Right lobe of liver (tissue), 6 donors: ENCODE measurements around the gene AIPL1. TPM values are rescaled to one million over a fixed set of nuclear protein-coding genes. Genes with fewer than 3 reads are reported as not detected.

Experiments
- ATAC-seq, 4 donors: fragments of 200-7000 bp; cut with Tn5 transposase; one replicate each; pipeline ENCODE4 v1.9.1; 2020; ENCODE audit warnings: mild to moderate bottlenecking in 4 of 4, moderate library complexity in 4 of 4
- DNase-seq, 3 donors: peaks; one replicate each; pipeline ENCODE4 v3.0.0-alpha.2; 2020
- H3K27ac ChIP-seq, 3 donors: fragments of 200-600 bp; one replicate each; pipeline ENCODE4 v1.8.0; 2022
- H3K27me3 ChIP-seq, 2 donors: fragments of 200-600 bp; one replicate each; pipeline ENCODE4 v1.8.0; 2022
- H3K36me3 ChIP-seq, 4 donors: fragments of 200-600 bp; sonication (generic) in 1 of 4; one replicate each; pipeline versions ENCODE4 v1.5.1 to v1.8.0; 2017 to 2022; ENCODE audit warnings: control low read depth in 1 of 4
- H3K4me1 ChIP-seq, 4 donors: fragments of 200-600 bp; sonication (generic) in 1 of 4; one replicate each; pipeline versions ENCODE4 v1.5.1 to v1.8.0; 2017 to 2022; ENCODE audit warnings: control low read depth in 1 of 4
- H3K4me3 ChIP-seq, 3 donors: fragments of 200-600 bp; one replicate each; pipeline ENCODE4 v1.8.0; 2022
- H3K9me3 ChIP-seq, 4 donors: fragments of 200-600 bp; sonication (generic) in 1 of 4; one replicate each; pipeline versions ENCODE4 v1.5.1 to v1.8.0; 2017 to 2022; ENCODE audit warnings: control low read depth in 1 of 4
- CTCF ChIP-seq, 4 donors: fragments of 200-600 bp in 3 of 4; fragments of 450-650 bp in 1 of 4; IDR thresholded peaks; one replicate each; pipeline versions ENCODE4 v1.5.1 to v1.8.0; 2016 to 2022; ENCODE audit warnings: antibody characterized with exemption in 4 of 4, mild to moderate bottlenecking in 2 of 4
- POLR2A ChIP-seq: fragments of 450-650 bp; IDR thresholded peaks from one replicate; pipeline ENCODE4 v1.6.1; 2017; ENCODE audit warnings: antibody characterized with exemption, mild to moderate bottlenecking
- WGBS: methylation state at CpG from one replicate; pipeline ENCODE4 v1.1.6; 2018; ENCODE audit warnings: low coverage, low lambda C conversion rate; ENCODE audit not compliant: insufficient coverage; ENCODE audit errors: missing lambda C conversion rate; 5-methylcytosine and 5-hydroxymethylcytosine counted together
- intact Hi-C, 2 donors: fragments of 100-400 bp; cut with DNase I; formaldehyde crosslinking; loops; one replicate each; pipeline versions ENCODE4 v1.11.2 to v1.14.1; 2022
- total RNA-seq, 6 experiments: library from RNA; depleted of rRNA in 2 of 6; stranded (reverse); fragments of >200 nt in 2 of 6; fragmentation: NEBNext Ultra II Directional in 3 of 6; extraction: Animal tissue kit (Norgen Biotek cat#: 25700) in 3 of 6; gene quantifications; one replicate each; pipeline versions ENCODE4 v1.1.0 to v1.2.4, GENCODE V29; 2016 to 2023
- donor health status: DM: no; HTN: yes; CAD: no.
- donor health status: DM: no; HTN: no; CAD: no.
- donor health status: DM: no; HTN: no; CAD: no.
- donor health status: DM: no; HTN: yes; CAD: no.
- donor health status: DM: no; HTN: yes; CAD: no.

The AIPL1 gene
- total RNA-seq, 6 experiments from 2014 or later: not detected

DNA sequence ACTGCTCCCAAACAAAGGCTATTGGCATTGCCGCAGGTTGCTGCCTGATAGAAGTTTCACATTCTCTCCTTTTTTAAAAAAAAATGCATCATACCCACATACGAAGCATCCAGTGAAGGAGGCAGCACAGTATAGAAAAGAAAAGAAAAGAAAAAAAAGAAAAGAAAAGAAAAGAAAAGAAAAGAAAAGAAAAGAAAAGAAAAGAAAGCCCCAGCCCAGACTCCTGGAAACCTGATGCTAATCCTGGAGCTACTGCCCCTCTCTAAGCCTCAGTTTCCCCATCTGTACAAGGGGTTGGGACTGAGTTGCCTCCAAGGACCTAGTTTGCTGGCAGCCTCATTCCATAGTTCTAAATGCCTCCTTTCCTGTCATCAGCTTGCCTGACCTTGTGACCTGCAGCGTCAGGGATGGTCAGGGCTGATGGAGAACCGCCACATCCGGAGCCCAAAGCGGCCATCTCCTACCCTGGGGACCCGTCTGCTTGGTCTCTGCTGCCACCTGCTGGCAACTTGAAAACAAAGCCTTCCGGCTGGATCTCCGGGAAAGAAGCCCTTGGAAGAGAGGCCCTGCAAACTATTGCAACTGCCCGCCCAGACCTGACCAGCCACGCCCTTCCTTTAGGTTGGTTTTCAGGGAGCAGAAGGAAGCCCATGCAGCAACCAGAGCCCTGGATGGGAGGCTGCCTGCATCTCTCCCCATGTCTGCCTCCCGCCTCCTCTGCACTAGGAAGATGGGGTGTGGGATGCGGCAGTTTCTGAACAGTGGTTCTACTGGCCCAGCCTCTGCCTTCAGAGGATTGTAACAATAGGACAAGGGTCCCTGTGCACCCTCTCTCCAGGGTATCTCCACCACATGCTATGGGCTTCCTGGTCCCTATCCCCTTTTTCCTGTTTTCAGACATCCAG, 13.0 kb downstream of the AIPL1 start:
- no peak for TF ChIP-seq POLR2A
- TF ChIP-seq CTCF (IDR thresholded peaks at IDR 0.05): peak; percentile 80 to 83 (median 83)
- Histone ChIP-seq H3K4me1 (no peaks in the 10 kb centered on the region), H3K9me3 (no peaks in the 10 kb centered on the region), H3K27ac (no peak overlapping the region), H3K27me3 (no peaks in the 10 kb centered on the region), H3K4me3 (no peak overlapping the region), H3K36me3 (no peaks in the 10 kb centered on the region)
- peak; percentile 89 to 97 (median 93) for ATAC-seq
- intact Hi-C loops: loop anchor here (5.0 kb wide), 2 partner anchors 825 to 835 kb away; no protein-coding TSS in a partner anchor
- 28% methylated on average over 8 of the region's 13 CpGs for WGBS
- DNase-seq: peak; percentile 81 to 83 (median 81)

DNA sequence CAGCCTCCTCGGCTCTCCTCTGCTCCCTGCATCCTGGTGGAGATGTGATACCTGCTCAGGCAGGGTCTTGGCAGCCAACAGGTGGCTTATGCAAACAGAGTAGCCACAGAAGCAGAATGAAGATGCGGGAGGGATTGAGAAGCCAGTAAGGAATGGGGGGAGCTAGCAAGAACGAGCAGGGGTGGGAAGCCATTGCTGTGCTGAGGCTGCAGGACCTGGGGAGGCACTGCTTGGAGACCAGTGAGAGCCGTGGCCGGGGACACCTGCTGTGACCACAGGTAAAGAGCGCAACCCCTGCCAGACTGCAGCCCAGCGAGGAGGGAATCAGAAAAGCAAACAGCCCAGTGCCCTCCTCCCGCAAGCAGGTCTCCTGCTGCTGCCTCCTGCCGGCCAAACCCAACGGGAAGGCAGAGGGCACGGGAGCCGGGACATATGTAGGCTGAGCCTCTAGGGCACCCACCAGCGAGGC, 14.7 kb downstream of the AIPL1 start:
- H3K9me3 ChIP-seq: no peaks in the 10 kb centered on the region
- intact Hi-C loops: loop anchor here (5.0 kb wide), 2 partner anchors 823 to 833 kb away; no protein-coding TSS in a partner anchor
- H3K4me3 ChIP-seq: no peak overlapping the region
- no peak overlapping the region for H3K27ac ChIP-seq
- no peaks in the 10 kb centered on the region for H3K36me3 ChIP-seq
- 8% methylated on average over 4 of the region's 13 CpGs for WGBS
- DNase-seq (no peak), ATAC-seq (peak in 1 of 4 donors; percentile 29)
- no peaks in the 10 kb centered on the region for H3K4me1 ChIP-seq
- TF ChIP-seq POLR2A: no peak
- TF ChIP-seq CTCF (IDR thresholded peaks at IDR 0.05): peak in 3 of 4 donors; percentile 16 to 30 (median 25)
- no peaks in the 10 kb centered on the region for H3K27me3 ChIP-seq

DNA sequence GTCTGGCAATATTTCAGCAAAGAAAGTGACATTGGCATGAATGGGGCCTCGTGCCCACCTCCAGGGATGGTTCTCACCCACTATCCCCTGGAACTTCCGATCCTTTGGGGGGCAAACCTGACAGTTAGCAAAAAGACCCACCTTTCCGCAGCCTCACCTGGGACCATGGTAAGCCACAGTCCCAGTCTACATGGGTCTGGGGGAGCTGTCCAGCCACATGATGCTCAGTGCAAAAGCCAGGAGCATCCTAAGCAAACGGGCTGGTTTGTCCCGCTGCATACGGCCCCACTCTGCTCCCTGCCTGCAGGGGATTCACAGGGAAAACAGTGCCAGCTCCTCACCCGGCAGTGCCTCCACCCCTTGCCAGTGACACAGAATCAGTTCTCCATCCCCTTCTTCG, 19.3 kb downstream of the AIPL1 start:
- ATAC-seq (no peak), DNase-seq (no peak)
- 69% methylated on average over 3 of the region's 8 CpGs for WGBS
- Histone ChIP-seq H3K36me3 (no peaks in the 10 kb centered on the region), H3K4me3 (no peak overlapping the region), H3K9me3 (no peaks in the 10 kb centered on the region), H3K27ac (no peak overlapping the region), H3K27me3 (no peaks in the 10 kb centered on the region), H3K4me1 (no peaks in the 10 kb centered on the region)
- TF ChIP-seq POLR2A (no peak), CTCF (IDR thresholded peaks at IDR 0.05) (no peak)
- intact Hi-C loops: no loop called here

DNA sequence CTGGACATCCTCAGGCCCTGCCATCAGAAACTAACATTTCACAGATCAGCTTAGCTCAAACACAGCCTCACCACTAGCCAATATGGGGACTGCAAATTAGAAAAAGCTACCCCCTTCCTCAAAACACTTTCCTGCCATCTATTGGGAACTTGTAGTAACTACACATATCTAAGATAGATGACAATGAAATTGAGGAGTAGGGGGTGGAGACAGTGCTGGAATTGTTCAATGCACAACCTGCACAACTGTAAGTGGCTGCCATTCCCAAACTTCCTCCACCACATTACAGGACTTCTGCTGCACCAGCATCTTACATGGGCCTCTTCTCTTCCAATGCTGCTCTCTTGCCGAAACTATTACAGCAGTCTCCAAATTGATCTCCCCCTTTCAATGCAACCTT, 21.9 kb downstream of the AIPL1 start:
- no peak overlapping the region for H3K27ac ChIP-seq
- no peak overlapping the region for H3K4me3 ChIP-seq
- no peaks in the 10 kb centered on the region for H3K36me3 ChIP-seq
- TF ChIP-seq CTCF (IDR thresholded peaks at IDR 0.05): peak; percentile 26 to 49 (median 34)
- TF ChIP-seq POLR2A: no peak
- peak; percentile 42 to 72 (median 61) for ATAC-seq
- no peak for DNase-seq
- no peaks in the 10 kb centered on the region for H3K9me3 ChIP-seq
- intact Hi-C loops: no loop called here
- H3K4me1 ChIP-seq: no peaks in the 10 kb centered on the region
- H3K27me3 ChIP-seq: no peaks in the 10 kb centered on the region
- WGBS: 50% methylated on average over 1 of the region's 1 CpG
